ENCODE data around the gene ZP3.
"Not testable (repeated sequence)": the region's sequence is repeated elsewhere in the genome, so short reads cannot be mapped to it uniquely, and the experiment has no call there.

The ZP3 gene

DNA sequence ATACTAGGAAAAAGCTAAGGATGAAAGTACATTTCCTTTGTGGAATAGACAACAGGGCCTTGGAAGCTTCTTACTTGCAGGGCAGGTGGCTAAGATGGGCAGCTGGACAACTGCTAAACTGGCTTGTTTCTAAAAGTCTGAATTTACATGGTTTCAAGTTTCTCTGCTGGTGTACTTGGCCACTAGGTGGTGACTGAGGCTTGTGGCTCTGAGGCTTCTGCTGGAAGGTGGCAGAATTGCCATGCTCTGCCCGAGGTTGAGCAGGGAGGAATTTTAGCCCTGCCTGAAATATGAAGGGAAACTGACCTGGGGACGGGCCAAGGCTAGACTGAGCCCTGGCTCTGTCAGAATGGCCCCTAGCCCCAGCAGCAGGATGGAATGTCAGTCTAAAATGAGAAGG is 13.1 kb downstream of the ZP3 start:
- peak overlapping the region in 2 of 21 experiments; percentile 17 to 48 for H3K27ac ChIP-seq

DNA sequence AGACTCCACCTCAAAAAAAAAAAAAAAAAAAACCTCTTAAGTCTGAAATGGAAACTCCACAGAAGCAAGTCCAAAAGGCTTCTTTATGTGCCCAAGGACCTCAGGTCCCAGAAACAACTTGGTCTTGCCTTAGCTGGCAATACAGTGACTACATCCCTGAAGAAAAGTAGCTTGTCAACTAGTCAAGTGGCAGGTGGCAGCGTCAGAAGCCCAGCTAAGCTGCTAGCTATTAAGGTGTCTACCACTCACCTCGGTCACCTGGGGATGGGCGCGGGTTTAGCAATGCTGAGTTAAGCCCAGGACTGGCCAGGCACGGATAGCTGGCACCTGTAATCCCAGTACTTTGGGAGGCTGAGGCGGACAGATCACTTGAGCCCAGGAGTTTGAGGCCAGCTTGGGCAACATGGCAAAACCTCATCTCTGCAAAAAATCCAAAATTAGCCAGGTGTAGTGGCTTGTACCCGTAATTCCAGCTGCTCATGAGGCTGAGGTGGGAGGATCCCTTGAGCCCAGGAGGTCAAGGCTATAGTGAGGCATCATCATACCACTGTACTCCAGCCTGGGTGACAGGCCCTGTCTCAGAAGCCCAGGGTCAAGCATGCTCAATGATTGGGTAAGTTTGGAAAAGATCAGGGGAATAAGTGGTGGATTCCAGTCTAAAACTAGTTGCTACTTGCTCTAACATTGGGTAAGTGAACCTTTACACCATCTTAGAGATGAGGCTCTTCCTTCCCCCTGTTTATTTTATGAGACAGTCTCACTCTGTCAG is 14.6 kb downstream of the ZP3 start:
- H3K27ac ChIP-seq, H3K4me3 ChIP-seq: not testable (repeated sequence)

More for the DNA sequence above, 13.1 kb downstream of the ZP3 start:
- H3K4me3 ChIP-seq = not testable (repeated sequence)

DNA sequence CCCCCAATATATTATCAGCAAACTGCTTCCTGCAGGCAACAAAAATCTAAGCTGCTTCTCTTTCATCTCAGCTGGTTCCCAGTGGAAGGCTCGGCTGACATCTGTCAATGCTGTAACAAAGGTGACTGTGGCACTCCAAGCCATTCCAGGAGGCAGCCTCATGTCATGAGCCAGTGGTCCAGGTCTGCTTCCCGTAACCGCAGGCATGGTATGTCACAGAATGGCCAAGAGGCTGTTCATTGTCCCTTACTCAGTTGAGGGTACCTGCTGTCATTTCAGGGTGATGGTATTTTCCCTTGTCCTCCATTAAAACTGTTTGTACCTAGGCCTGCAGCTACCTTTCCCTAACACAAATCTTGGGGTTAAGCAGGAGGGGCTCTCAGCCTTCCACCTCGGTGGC is 15.7 kb downstream of the ZP3 start:
- H3K4me3 ChIP-seq, H3K27ac ChIP-seq: not testable (repeated sequence)

DNA sequence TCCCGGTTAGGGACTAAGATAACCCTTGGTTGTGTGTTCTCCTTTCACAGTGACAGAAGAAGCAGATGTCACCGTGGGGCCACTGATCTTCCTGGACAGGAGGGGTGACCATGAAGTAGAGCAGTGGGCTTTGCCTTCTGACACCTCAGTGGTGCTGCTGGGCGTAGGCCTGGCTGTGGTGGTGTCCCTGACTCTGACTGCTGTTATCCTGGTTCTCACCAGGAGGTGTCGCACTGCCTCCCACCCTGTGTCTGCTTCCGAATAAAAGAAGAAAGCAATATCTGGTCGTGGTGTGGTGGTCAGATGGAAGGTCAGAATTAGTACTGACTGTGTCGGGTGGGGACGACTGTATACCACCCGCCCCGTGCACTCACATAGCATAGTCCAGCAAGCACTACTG is 17.0 kb downstream of the ZP3 start:
- H3K27ac ChIP-seq, H3K4me3 ChIP-seq: not testable (repeated sequence)

DNA sequence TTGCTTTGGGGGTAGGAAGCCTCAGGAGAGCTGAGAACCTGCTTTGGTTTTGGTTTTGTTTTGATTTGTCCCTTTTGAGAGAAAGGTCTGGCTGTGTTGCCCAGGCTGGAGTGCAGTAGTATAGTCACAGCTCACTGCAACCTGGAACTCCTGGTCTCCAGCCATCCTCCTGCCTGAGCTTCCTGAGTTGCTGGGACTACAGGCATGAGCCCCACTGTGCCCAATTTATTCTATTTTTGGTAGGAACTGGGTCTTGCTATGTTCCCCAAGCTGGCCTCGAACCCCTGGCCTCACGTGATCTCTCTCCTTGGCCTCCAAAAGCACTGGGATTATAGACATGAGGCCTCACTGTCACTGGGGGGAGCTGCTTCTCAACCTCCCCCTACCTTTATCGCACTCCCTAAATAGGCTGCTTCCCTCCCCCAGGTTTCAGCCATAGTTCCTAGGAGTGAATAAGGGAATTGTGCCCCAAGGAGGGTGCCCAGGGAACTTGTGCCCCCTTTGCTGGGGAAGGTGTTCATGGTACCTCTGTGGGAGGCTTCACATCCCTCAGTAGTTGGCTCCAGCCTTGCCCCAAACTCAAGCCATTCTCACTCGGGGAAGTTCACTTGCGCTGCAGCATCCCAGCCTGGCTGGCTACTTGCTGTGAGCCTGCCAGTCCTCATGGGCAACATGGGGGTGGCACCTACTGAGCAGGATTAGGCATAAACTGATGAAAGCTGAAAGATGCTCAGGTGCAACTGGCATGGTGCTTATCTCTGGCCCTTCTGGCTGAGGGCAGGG is 18.1 kb downstream of the ZP3 start:
- H3K4me3 ChIP-seq, H3K27ac ChIP-seq: not testable (repeated sequence)

DNA sequence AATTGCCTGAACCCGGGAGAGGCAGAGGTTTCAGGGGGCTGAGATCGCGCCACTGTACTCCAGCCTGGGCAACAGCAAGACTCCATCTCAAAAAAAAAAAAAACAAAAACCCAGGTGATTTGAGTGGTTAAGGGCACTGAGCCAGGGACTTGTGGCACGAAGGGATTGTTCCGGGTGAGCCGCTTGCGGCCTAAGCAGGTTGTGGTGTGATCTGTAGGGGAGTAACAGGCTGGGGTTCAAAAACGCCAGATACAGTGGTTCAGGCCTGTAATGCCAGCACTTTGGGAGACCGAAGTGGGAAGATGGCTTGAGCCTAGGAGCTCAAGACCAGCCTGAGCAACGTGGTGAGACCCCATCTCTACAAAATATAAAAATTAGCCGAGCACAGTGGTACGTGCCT is 19.1 kb downstream of the ZP3 start:
- peak overlapping the region in 1 of 21 experiments; percentile 7 for H3K27ac ChIP-seq
- not testable (repeated sequence) for H3K4me3 ChIP-seq

DNA sequence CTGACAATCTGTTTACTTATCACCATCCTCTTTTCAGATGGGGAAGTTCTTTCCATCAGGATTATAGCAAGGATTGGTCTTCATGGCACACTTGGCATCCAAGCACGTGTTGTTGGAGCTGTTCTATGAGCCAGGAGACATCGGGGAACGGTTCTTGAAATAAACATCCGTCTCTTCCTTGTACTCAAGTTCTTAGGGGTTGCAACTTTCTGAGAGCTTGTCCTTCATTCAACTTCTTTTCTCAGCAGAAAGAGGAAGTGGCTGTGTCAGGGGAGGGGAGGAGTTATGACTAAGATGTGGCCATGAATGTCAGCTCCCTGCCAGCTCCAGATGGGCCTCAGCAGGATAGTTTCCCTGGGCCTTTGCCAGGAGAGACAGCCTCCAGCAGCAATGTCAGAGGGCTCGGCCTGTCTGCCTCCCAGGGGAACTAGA is 20.8 kb downstream of the ZP3 start:
- not testable (repeated sequence) for H3K4me3 ChIP-seq
- peak overlapping the region in 16 of 21 experiments; percentile 27 to 75 (median 64) for H3K27ac ChIP-seq

DNA sequence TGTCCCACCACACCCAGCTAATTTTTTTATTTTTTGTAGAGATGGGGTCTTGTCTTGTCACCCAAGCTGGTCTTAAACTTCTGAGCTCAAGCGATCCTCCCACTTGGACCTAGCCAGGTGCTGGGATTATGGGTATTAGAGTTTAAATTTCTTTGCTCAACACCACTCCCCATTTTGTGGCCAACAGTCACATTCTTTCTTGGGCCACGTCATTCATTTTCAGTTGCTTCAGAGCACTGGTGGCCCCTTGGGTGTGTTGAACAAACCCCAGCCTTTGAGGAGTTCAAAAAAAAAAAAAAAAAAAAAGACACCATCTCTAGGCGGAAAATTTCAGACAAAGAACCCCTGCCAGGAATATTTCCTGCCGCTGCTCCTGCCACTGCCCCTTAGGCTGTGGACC is 32.3 kb downstream of the ZP3 start:
- not testable (repeated sequence) for H3K27ac ChIP-seq, H3K4me3 ChIP-seq

DNA sequence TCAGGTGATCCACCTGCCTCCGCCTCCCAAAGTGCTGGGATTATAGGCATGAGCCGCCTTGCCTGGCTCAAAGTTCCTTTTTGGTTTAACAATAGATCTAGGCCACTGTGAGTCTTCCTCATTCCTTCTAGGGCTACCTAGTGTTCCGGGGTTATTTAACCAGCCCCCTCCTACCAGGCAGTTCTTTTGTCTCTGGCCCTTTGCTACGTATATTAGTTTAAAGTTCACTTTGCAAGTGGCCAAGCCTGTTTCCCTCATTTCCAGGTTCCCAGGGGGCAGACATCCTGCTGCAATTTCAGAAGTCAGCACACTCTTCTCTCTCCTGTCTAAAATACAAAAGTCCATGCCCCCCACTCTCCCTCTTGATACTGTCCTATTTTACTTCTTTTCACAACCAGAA is 33.8 kb downstream of the ZP3 start:
- H3K4me3 ChIP-seq, H3K27ac ChIP-seq: not testable (repeated sequence)

DNA sequence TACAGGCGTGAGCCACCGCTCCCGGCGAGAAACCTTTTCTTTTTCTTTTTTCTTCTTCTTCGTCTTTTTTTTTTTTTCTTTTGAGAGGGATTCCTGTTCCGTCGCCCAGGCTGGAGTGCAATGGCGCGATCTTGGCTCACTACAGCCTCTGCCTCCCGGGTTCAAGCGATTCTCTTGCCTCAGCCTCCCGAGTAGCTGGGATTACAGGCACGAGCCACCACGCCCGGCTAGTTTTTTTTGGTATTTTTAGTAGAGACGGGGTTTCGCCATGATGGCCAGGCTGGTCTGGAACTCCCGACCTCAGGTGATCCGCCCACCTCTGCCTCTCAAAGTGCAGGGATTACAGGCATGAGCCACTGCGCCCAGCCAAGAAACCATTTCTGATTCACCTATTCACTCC is 36.0 kb downstream of the ZP3 start:
- H3K4me3 ChIP-seq, H3K27ac ChIP-seq: not testable (repeated sequence)

DNA sequence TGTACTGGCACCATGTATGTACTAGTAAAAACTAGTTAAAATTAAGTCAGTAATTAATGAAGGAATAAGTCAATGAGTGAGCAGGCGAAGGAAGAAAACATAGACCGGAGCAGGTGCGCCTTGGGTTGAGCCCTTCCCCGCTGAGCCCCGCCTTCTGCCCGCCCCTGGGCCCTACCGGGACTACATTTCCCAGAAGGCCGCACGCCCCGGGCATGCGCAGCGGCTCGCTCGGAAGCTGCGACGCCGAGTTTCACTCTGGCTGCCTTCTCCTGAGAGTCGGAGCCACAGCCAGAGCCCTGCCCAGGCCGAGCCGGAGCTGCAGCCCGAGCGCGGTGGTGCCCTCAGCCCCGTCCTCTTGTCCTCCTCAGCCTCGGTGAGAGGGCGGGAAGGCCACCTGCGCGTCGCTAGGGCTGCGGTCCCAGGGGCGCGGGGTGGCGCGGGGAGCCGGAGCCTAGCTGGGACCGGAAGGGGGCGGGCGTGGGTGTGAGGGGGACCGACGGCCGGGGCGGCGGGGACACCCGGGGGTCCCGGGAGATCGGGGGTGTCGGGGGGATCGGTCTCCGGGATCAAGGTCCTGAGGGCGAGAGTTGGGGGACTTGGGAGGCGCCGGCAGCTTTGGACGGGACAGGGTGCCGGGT is 36.8 kb downstream of the ZP3 start, which contains the start of gene DTX2:
DTX2 (plus strand) TSS at position 246 of the 638 bp plus-strand sequence. CDS start 18,801 bp downstream, outside the sequence.
- H3K27ac ChIP-seq = peak within 1 kb of the TSS; percentile 39 to 92 (median 82)

DNA sequence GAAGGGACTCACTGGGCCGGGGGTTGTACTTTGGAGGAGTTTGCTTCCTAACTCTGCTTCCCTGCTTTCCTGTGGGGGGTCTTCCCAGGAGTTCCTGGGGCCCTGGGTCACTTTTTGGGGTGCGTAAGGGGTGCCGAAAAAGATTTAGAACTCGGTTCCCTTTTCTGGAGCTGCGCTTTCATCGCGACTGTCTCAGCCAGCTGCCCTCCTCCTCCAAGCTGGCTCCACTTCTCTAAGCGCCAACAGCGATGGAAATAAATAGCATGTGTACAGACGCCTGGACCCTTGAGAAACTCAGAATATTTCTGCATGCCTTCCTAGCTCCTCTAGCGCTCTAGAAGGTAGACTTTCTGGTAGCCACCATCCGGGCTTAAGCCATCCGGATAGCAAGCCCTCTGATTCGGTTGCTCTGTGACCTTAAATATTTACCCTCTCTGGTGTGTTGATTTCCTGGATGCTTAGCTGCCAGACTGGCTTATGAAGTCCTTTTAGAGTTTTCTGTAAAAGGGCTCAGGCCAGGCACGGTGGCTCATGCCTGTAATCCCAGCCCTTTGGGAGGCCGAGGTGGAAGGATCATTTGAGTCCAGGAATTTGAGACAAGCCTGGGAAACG is 37.6 kb downstream of the ZP3 start:
- H3K27ac ChIP-seq, H3K4me3 ChIP-seq: not testable (repeated sequence)

More for the DNA sequence above, 36.8 kb downstream of the ZP3 start, which contains the start of gene DTX2:
- H3K4me3 ChIP-seq = peak within 1 kb of the TSS; percentile 45 to 61 (median 57)

DNA sequence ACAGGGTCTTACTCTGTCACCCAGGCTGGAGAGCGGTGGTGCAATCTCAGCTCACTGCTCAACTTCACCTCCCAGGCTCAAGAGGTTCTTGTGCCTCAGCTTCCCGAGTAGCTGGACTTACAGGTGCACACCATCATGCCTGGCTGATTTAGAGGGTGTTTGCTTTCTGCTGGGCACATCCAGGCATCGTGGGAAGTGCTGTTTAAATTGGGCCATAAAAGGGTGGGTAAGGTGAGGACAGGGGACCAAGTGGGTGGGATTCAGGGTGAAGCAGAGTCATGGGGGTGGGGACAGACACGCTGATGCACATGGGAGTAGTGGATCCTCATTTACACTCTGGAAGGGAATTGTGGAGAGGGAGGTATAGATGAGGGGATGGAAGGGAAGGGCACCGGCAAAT is 40.2 kb downstream of the ZP3 start:
- not testable (repeated sequence) for H3K4me3 ChIP-seq, H3K27ac ChIP-seq

DNA sequence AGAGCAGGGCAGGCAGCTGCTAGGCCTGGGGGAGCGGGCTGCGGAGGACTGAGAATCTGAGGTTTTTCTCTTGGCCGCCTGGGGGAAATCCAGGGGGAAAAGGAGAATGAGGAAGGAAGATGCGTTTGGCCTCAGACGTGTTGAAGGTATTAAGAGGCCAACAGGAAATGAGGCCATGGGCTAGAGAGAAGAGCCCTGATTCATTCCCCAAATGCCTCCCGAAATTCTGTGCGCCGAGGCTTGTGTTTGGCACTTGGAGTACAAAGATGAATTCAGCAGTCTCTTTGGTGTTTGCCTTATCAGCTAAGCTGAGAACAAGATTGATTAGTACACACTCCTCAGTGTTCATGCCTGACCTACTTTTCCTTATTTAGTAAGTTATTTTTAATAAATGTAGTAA is 41.2 kb downstream of the ZP3 start:
- H3K4me3 ChIP-seq, H3K27ac ChIP-seq: not testable (repeated sequence)

DNA sequence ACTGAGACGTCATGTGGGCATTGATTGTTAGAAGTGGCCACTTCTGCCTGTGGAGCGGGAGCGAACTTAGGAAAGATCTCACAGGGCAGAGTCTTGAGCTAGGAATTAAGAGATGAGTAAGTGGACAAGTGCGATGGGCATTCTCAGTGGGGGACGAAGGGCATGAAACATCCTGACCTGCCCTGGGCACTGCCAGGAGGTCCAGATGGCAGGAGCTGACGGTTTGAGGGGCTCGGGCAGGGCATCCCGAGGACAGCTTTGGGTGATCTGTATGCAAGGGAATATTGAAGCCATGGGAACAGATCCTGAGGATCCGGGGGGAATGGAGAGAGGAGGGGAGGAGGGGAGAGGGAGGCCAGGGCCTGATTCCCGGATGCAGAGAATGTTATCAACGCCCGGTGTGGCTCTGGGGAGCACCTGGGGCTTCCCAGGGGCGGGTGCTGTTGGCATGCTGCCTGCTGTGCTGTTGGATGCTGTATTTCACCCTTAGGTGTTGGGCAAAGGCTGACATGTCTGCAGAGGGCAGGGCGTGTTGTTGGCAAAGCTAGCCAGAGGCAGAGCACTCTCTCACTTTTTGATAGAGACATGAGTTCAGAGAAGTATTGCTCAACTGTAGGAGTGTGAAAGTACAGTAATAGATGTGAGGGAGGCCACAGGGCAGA is 43.1 kb downstream of the ZP3 start:
- H3K4me3 ChIP-seq = not testable (repeated sequence)
- H3K27ac ChIP-seq = peak overlapping the region in 1 of 21 experiments; percentile 15

DNA sequence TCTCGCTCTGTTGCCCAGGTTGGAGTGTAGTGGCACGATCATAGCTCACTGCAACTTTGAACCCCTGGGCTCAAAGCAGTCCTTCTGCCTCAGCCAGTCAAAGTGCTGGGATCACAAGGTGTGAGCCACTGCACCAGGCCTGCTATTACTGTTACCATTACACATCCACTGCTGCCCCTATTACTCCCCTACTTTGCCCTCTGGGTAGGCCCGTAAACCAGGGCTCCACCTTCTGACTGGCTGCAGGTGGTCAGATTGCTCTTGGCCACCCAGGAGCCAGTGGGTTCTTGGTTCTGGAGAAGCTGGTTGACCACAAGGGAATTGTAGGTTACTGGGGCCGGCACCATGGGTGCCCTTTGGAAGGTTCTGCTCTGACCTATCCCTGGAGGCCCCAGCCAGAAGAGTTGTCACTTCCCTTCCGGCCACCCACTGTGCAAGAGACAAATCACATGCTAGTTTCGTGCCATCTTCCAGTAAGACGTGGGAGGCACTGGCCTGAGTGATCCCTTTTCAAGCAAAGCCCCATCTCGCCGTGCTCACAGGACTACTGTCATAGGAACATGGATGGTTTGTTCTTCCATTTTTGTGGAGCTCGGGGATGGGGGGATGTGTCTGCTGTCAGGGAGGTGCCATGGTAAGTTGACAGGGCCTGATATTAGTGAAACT is 46.9 kb downstream of the ZP3 start:
- H3K27ac ChIP-seq, H3K4me3 ChIP-seq: not testable (repeated sequence)

DNA sequence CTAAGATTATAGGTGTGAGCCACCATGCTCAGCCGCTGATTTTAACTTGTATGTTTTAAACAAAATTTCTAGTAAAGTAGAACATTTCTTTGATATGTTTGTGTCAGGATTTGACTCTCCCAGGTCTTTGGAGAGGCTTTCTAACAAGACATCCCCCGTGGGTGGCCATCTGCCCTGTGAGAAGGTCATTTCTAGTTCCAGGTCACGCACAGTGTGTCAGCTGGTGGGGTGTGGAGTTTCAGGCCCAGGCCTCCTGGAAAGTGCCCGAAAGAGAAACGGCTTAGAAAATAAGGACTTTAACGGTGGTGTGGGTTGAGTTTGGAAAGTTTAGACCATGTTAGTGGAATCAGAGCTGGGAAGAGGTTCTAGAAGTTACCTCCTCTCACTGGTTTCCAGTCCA is 48.3 kb downstream of the ZP3 start:
- H3K27ac ChIP-seq, H3K4me3 ChIP-seq: not testable (repeated sequence)

DNA sequence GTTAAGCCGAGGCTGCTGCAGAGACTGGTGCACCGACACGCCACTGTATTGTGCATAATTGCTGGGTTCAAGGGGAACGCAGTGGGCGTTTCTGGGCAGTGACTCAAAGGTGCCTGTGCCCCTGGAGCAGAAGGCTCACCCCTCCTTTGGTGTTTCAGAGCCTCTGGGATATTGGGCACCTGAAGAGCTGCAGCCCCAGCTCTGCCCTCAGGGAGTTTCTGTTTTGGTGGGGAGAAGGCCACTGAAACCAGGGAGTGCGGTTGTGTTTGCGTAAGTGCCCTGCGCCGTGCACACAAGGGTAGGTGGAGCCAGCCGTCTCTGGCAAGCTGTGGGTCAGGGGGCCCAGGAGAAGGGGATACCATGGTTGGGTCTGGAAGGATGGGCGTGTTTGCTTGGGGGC is 51.5 kb downstream of the ZP3 start:
- H3K4me3 ChIP-seq, H3K27ac ChIP-seq: not testable (repeated sequence)

All from skin epidermis (tissue), 12 donors.